Progenitor cell of endocrine pancreas (in vitro differentiated cells): Measurements from ENCODE around the gene SMIM12. TPM values are rescaled to one million over a fixed set of nuclear protein-coding genes. Genes with fewer than 3 reads are reported as not detected.

ENCODE experiments used
- DNase-seq: peaks from one replicate; pipeline ENCODE4 v3.0.0; 2021; ENCODE audit warnings: low spot score; ENCODE audit not compliant: unreplicated experiment
- H3K27ac Mint-ChIP-seq: 2 replicates; pipeline ENCODE4 v1.8.0; 2021; ENCODE audit warnings: mild to moderate bottlenecking, moderate library complexity, mixed read lengths
- H3K27me3 Mint-ChIP-seq: 2 replicates; pipeline ENCODE4 v1.8.0; 2021; ENCODE audit warnings: mixed read lengths
- H3K36me3 Mint-ChIP-seq: 2 replicates; pipeline ENCODE4 v1.8.0; 2022; ENCODE audit warnings: mixed read lengths; ENCODE audit not compliant: insufficient read depth
- H3K4me1 Mint-ChIP-seq: 2 replicates; pipeline ENCODE4 v1.8.0; 2021; ENCODE audit warnings: low read depth, mixed read lengths
- H3K4me3 Mint-ChIP-seq: 2 replicates; pipeline ENCODE4 v1.8.0; 2021; ENCODE audit warnings: low read depth, mild to moderate bottlenecking, moderate library complexity, mixed read lengths
- H3K9me3 Mint-ChIP-seq: 2 replicates; pipeline ENCODE4 v1.8.0; 2021; ENCODE audit warnings: low read depth, mixed read lengths
- CTCF ChIP-seq: fragments of 200-600 bp; sonication (generic); IDR thresholded peaks from one replicate; pipeline ENCODE4 v1.5.0; 2021; ENCODE audit warnings: antibody characterized with exemption, mild to moderate bottlenecking; ENCODE audit not compliant: unreplicated experiment
- total RNA-seq: library from RNA; stranded (reverse); gene quantifications from 2 replicates; pipeline ENCODE4 v1.2.1, GENCODE V29; 2021

The SMIM12 gene
- total RNA-seq, 1 donor from 2014 or later, result 39.5 TPM

GRCh38 chr1:34905098-34905459 lies 45.5 kb upstream of the SMIM12 start:
- H3K4me1 Mint-ChIP-seq, result no peaks in the 10 kb centered on the region
- no peaks in the 10 kb centered on the region for H3K36me3 Mint-ChIP-seq
- H3K27ac Mint-ChIP-seq, result no peak overlapping the region
- DNase-seq, result no peak
- no peak for TF ChIP-seq CTCF
- H3K9me3 Mint-ChIP-seq, result no peaks in the 10 kb centered on the region
- H3K4me3 Mint-ChIP-seq, result no peak overlapping the region
- H3K27me3 Mint-ChIP-seq, result peaks cover 46% of the 10 kb centered on the region

- H3K36me3 Mint-ChIP-seq, result no peaks in the 10 kb centered on the region
- TF ChIP-seq CTCF, result no peak
- H3K9me3 Mint-ChIP-seq, result no peaks in the 10 kb centered on the region
- H3K27me3 Mint-ChIP-seq, result peaks cover 47% of the 10 kb centered on the region
- H3K27ac Mint-ChIP-seq, result no peak overlapping the region
- no peak for DNase-seq
- no peak overlapping the region for H3K4me3 Mint-ChIP-seq
- no peaks in the 10 kb centered on the region for H3K4me1 Mint-ChIP-seq
These were observed 44.9 kb upstream of the SMIM12 start for GRCh38 chr1:34904236-34905097.

- H3K4me1 Mint-ChIP-seq, result no peaks in the 10 kb centered on the region
- no peaks in the 10 kb centered on the region for H3K9me3 Mint-ChIP-seq
- H3K27ac Mint-ChIP-seq, result no peak overlapping the region
- DNase-seq, result no peak
- H3K27me3 Mint-ChIP-seq, result peaks cover 42% of the 10 kb centered on the region
- H3K4me3 Mint-ChIP-seq, result no peak overlapping the region
- no peaks in the 10 kb centered on the region for H3K36me3 Mint-ChIP-seq
- TF ChIP-seq CTCF, result no peak
These were observed 42.4 kb upstream of the SMIM12 start for GRCh38 chr1:34901919-34902318.

- DNase-seq, result no peak
- H3K27me3 Mint-ChIP-seq, result peaks cover 42% of the 10 kb centered on the region
- no peaks in the 10 kb centered on the region for H3K36me3 Mint-ChIP-seq
These were observed 41.4 kb upstream of the SMIM12 start for GRCh38 chr1:34900775-34901502.

GRCh38 chr1:34899906-34900305 lies 40.4 kb upstream of the SMIM12 start:
- no peak overlapping the region for H3K27ac Mint-ChIP-seq
- peaks cover 42% of the 10 kb centered on the region for H3K27me3 Mint-ChIP-seq
- H3K4me1 Mint-ChIP-seq, result no peaks in the 10 kb centered on the region
- no peak for DNase-seq
- TF ChIP-seq CTCF, result no peak
- no peak overlapping the region for H3K4me3 Mint-ChIP-seq
- no peaks in the 10 kb centered on the region for H3K9me3 Mint-ChIP-seq
- no peaks in the 10 kb centered on the region for H3K36me3 Mint-ChIP-seq

More at GRCh38 chr1:34900775-34901502, 41.4 kb upstream of the SMIM12 start:
- no peak overlapping the region for H3K4me3 Mint-ChIP-seq
- TF ChIP-seq CTCF, result no peak
- no peak overlapping the region for H3K27ac Mint-ChIP-seq
- H3K9me3 Mint-ChIP-seq, result no peaks in the 10 kb centered on the region
- H3K4me1 Mint-ChIP-seq, result no peaks in the 10 kb centered on the region
